HUES6 (cell line): ENCODE measurements around the gene MRM2.
A peak's percentile ranks its signal among the peaks of the same experiment; 100 is the strongest.

Experiments
- H3K27ac ChIP-seq: 2 replicates; pipeline ENCODE4 v1.7.0; 2013; ENCODE audit warnings: low read depth, mild to moderate bottlenecking, low read length, inconsistent platforms
- H3K27me3 ChIP-seq: 2 replicates; pipeline ENCODE4 v1.6.1; 2013; ENCODE audit warnings: low read length; ENCODE audit not compliant: control insufficient read depth, insufficient read depth
- H3K36me3 ChIP-seq: 2 replicates; pipeline ENCODE4 v1.6.1; 2013; ENCODE audit warnings: low read length; ENCODE audit not compliant: control insufficient read depth, insufficient read depth
- H3K4me1 ChIP-seq: 2 replicates; pipeline ENCODE4 v1.6.1; 2013; ENCODE audit warnings: low read length; ENCODE audit not compliant: control insufficient read depth, insufficient read depth
- H3K4me3 ChIP-seq: 2 replicates; pipeline ENCODE4 v1.5.1; 2013; ENCODE audit warnings: low read depth, low read length
- H3K9ac ChIP-seq: one replicate; pipeline ENCODE4 v1.6.1; 2013; ENCODE audit warnings: mild to moderate bottlenecking, low read length
- H3K9me3 ChIP-seq: 2 replicates; pipeline ENCODE4 v1.6.1; 2013; ENCODE audit warnings: low read depth, low read length; ENCODE audit not compliant: control insufficient read depth, insufficient read depth

The MRM2 gene

DNA sequence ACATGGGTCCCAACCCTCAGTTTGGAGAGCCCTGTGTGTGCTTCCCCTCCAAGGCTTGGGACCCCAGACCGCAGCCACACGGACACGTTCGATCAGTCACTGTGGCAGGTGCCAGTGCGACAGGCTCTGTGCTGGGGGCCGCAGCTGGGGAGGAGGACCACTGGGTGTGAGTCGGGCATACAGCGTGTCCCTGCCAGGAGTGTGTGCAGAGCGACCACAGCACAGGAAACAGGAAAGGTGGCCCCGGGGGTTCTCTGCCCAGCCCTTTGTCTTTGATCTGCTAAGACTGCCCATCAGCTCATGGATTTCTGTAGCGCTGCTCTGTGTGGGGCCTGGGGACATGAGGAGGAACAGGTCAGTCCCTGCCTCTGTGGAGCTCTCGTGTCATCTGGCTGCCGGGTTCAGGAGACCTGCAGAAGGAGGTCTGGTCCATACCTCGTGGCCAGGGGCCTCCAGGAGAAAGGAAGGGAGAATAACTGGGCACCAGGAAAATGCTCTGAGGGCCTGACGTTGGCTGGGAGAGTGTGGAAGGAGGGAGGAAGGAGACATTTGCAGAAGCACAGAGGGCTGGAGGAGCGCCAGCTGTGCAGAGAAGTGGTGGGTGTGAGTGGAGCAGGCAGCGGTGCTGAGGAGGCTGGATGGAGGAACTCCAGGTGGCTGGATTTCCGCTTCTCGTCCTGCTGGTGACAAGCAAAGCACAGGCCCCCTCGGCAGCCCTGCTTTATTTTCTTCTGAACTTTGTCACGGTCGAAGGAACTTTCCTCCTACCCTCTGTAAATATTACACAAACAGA is 4.1 kb upstream of the MRM2 start:
- peak overlapping the region; percentile 36 for H3K9ac ChIP-seq
- H3K27ac ChIP-seq, result no peak overlapping the region
- no peaks in the 10 kb centered on the region for H3K9me3 ChIP-seq
- peaks cover 37% of the 10 kb centered on the region for H3K36me3 ChIP-seq
- no peaks in the 10 kb centered on the region for H3K27me3 ChIP-seq
- H3K4me3 ChIP-seq, result no peak overlapping the region
- peaks cover 18% of the 10 kb centered on the region for H3K4me1 ChIP-seq

DNA sequence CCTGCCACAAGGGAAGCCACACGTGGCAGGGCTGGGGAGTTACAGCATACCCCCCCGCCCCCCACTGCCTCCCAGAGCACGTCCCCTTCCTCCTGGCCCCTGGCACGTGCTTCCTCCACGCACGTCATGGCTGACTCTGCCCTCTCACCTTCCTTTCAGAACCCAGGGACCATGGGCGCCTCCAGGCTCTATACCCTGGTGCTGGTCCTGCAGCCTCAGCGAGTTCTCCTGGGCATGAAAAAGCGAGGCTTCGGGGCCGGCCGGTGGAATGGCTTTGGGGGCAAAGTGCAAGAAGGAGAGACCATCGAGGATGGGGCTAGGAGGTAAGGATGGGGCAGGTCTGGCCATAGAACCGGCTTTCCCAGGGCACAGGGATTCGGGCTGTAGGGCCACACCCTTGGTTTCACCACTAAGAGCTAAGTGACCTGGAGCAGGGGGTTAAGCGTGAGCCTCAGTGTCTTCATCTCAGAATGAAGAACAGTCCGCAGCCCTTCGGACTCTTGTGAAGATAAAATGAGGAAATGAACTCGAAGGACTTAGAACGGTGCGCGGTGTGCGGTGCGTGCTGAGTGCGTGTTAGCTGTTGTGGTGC is 2.5 kb upstream of the MRM2 start:
- Histone ChIP-seq H3K27ac (no peak overlapping the region), H3K27me3 (no peaks in the 10 kb centered on the region), H3K9ac (no peak overlapping the region), H3K36me3 (peaks cover 33% of the 10 kb centered on the region), H3K9me3 (no peaks in the 10 kb centered on the region), H3K4me1 (peaks cover 18% of the 10 kb centered on the region), H3K4me3 (no peak overlapping the region)

DNA sequence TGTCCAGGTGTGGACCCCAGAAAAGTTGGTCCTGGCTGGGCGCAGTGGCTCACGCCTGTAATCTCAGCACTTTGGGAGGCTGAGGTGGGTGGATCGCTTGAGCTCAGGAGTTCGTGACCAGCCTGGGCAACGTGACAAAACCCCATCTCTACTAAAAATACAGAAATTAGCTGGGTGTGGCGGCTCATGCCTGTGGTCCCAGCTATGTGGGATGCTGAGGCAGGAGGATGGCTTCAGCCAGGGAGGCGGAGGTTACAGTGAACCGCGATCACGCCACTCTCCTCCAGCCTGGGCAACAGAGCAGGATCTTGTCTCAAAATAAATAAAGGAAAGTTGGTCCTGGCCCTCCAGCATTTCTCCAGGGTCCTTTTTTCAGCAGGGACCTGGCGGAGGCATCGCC is 1.5 kb upstream of the MRM2 start:
- H3K27me3 ChIP-seq, result no peaks in the 10 kb centered on the region
- peak overlapping the region; percentile 15 for H3K9ac ChIP-seq

DNA sequence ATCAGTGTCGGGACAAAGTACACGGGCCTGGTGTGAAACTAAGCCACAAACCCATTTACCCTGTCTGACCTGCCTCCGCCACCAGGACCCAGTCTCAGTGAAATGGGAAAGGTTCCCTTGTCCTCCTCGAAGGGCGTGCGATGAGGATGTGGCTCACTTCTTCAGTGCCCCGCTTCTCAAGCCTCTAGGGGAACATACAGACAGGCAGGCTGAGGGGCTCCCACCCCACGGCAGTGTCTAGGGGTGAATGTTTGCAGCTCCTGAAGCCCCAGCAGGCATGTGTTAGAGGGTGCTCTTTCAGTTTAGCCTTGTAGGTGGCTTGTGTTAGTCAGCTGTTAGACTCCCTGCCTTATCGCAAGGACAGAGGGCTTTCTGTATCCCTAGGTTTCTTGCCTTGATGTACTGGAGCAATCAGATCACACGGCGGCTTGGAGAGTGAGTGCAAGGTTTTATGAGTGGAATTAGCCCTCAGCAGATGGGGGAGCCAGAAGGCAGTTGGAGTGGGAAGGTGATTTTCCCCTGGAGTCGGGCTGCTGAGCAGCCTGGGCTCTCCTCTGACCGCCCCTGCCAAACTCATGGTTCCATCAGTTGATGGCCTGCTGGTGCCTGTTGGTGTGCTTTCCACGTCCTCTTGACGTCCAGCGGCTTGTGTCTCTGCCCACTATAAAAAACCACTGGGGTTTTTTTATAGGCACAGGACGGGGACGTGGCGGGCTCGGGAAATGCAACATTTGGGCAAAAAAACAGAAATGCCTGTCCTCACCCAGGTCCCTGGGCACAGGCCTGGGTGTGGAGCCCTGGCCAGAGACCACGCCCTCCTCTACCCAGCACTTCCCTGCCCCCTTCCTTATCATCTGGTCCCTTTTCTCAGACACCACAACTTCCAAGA is 780 bp upstream of the MRM2 start:
- peak overlapping the region; percentile 90 for H3K4me3 ChIP-seq
- peak overlapping the region; percentile 89; the same call in 1 of the 2 replicates for H3K27ac ChIP-seq
- H3K9ac ChIP-seq, result peak overlapping the region; percentile 95
- no peaks in the 10 kb centered on the region for H3K9me3 ChIP-seq
- H3K36me3 ChIP-seq, result peaks cover 40% of the 10 kb centered on the region
- no peaks in the 10 kb centered on the region for H3K27me3 ChIP-seq
- H3K4me1 ChIP-seq, result peaks cover 12% of the 10 kb centered on the region

More for the DNA sequence above, 1.5 kb upstream of the MRM2 start:
- Histone ChIP-seq H3K9me3 (no peaks in the 10 kb centered on the region), H3K27ac (no peak overlapping the region), H3K36me3 (peaks cover 37% of the 10 kb centered on the region), H3K4me1 (peaks cover 12% of the 10 kb centered on the region), H3K4me3 (peak overlapping the region; percentile 90; the same call in 1 of the 2 replicates)

DNA sequence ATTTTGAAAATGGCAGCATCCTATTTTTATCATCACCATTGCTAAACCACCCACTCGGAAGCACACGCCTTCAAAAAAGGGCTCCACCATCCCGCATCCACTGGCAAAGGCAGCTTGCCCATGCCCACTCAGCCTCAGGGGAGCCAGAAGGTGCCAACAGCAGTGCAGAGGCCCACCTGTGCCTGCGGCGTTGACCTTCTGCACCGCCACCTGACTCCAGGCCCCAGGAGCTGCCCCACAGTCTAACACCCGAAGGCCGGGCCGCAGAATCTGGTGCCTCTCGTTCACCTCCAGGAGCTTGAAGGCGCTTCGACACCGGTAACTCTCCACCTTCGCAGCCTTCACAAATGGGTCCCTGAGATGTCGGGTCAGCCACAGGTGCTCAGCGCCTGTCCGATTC is 2.8 kb downstream of the MRM2 start:
- Histone ChIP-seq H3K27ac (no peak overlapping the region), H3K4me1 (peaks cover 7% of the 10 kb centered on the region), H3K27me3 (no peaks in the 10 kb centered on the region), H3K4me3 (no peak overlapping the region), H3K9me3 (no peaks in the 10 kb centered on the region), H3K9ac (no peak overlapping the region), H3K36me3 (peaks cover 55% of the 10 kb centered on the region)

DNA sequence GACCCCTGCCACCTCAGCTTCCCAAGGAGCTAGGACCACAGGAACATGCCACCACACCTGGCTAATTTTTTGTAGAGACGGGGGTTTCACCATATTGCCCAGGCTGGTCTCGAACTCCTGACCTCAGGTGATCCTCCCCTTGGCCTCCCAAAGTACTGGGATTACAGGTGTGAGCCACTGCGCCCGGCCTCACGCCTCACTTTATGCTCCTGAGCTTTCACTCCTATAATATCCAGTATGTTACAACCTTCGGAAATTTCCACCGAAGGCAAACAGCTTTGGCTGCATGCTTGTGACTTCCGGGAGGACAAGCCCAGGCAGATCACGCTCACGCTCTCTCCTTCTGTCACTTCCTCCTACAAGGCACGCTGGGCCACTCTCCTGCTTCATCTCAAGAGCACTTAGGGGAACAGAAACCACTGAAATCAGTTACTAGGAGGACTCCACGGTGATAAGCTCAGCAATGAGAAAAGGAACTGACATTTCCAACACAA is 4.8 kb downstream of the MRM2 start:
- no peaks in the 10 kb centered on the region for H3K27me3 ChIP-seq
- H3K4me3 ChIP-seq, result no peak overlapping the region
- no peaks in the 10 kb centered on the region for H3K9me3 ChIP-seq
- peak overlapping the region; percentile 34; the same call in 1 of the 2 replicates for H3K27ac ChIP-seq
- no peaks in the 10 kb centered on the region for H3K4me1 ChIP-seq
- no peak overlapping the region for H3K9ac ChIP-seq
- peaks cover 57% of the 10 kb centered on the region for H3K36me3 ChIP-seq

DNA sequence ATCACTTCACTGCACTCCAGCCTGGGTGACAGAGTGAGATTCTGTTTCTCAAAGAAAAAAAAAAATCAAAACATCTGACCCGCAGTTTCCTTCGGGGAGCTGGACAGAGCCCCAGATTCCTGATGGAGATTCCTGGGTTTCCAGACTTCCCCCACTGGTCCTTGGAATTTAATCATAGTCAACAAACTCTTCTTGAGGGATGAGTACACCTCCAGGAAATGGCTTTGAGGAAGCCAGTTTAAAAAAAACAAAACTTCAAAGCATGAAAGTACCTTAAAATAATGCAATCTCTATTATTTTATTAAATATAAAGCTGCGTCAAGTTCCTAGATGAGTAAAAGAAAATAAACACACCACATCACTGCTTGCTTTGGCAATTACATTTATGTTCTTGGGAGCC is 8.1 kb downstream of the MRM2 start:
- H3K4me3 ChIP-seq, result no peak overlapping the region
- peaks cover 4% of the 10 kb centered on the region; the same call in 1 of the 2 replicates for H3K4me1 ChIP-seq
- H3K27ac ChIP-seq, result no peak overlapping the region
- H3K36me3 ChIP-seq, result peaks cover 64% of the 10 kb centered on the region
- H3K9ac ChIP-seq, result no peak overlapping the region
- H3K9me3 ChIP-seq, result no peaks in the 10 kb centered on the region
- H3K27me3 ChIP-seq, result no peaks in the 10 kb centered on the region

DNA sequence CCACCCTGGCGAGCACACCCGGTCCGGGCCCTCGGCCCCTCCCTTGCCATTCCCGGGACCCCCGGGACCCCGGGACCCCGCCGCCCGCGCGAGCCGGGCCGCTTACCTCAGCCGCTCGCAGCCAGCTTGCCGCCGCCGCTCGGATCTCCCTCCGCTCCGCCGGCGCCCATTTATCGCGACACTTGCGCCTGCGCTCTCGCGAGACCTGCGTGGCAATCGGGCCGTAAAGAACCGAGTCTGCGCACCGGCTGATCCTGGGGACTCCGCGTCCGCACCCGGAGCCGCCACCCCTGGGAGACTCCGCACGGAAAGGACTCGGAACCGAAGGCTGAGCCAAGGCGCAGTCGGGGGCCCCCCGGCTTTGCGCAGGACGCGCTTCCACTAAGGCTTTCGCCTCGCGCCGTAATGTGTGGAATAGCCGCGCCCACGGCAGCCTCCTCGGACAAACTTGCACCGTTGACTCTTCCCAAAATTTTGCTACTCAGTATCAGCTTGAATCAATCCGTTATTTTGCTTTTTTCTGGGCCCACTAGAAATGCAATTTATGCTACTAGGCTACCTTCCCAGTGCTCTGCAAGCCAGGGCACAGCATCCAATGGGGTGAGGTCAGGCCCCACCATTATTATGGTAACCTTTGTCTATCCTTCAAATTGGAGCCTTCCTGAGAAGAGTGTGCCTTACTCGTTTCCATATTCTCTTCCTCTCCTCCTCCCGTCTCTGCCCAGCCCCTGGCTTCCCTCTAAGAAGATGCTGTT is 9.1 kb downstream of the MRM2 start, which contains the start of gene MAD1L1:
Gene MAD1L1, minus strand, starts transcription at position 180 of the 755 bp plus-strand sequence. CDS start 2,812 bp downstream, outside the sequence.
- peak within 1 kb of the TSS; percentile 91 for H3K9ac ChIP-seq
- H3K27ac ChIP-seq, result peak within 1 kb of the TSS; percentile 83
- H3K4me3 ChIP-seq, result peak within 1 kb of the TSS; percentile 90
- H3K4me1 ChIP-seq, result peaks cover 4% of the 10 kb centered on the region; the same call in 1 of the 2 replicates
- H3K9me3 ChIP-seq, result no peaks in the 10 kb centered on the region
- H3K27me3 ChIP-seq, result no peaks in the 10 kb centered on the region
- peaks cover 60% of the 10 kb centered on the region for H3K36me3 ChIP-seq

DNA sequence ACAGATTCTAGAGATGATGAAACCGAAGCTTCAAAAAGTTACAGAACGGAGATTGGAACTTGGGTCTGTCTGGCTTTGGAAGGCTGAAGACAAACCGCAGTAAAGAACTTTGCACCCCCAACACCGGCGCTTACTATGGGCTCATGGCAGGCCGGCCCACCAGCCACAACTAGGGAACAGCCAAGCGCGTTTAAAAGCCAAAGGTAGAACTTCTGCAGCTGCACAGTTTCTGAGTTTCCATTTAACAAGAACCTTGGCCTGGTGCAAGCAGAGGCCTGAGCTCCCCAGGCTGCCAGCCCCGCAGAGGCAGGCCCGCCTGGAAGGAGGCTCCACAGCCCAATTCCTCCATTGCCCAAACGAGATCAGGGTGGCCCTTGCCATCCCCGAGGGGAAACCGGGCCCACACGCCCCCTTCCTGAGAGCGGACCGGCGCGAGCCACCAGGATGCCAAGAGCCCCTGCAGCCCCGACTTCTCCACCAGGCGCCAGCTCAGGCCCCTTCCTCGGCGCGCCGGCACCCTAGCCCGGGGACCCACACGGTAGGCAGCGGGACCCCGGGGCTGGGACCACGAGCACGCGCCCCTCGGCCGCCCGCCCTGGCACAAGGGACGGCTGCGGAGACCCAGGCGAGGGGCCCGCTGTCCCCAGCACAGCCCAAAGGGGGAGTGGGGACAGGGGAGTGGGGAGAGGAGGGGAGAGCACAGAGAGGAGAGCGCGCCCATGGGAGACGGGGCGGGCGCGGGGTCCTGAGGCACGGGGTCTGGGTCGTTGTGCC is 9.8 kb downstream of the MRM2 start:
- Histone ChIP-seq H3K27me3 (no peaks in the 10 kb centered on the region), H3K9ac (peak overlapping the region; percentile 91), H3K4me3 (peak overlapping the region; percentile 90), H3K9me3 (no peaks in the 10 kb centered on the region), H3K36me3 (peaks cover 60% of the 10 kb centered on the region), H3K4me1 (peaks cover 4% of the 10 kb centered on the region; the same call in 1 of the 2 replicates), H3K27ac (peak overlapping the region; percentile 83)
